Trophoblast cell (in vitro differentiated cells and primary cell): ENCODE measurements around the gene ANXA9.

Experiments
- DNase-seq, 2 donors: peaks; one replicate each; pipeline ENCODE4 v3.0.0-alpha.2; 2016
- H2AFZ ChIP-seq: 2 replicates; pipeline ENCODE4 v1.6.1; 2013; ENCODE audit warnings: low read length, moderate library complexity, mild to moderate bottlenecking; ENCODE audit not compliant: insufficient read depth, poor library complexity
- H2AK5ac ChIP-seq: 2 replicates; pipeline ENCODE4 v1.6.1; 2013; ENCODE audit warnings: mild to moderate bottlenecking, low read length
- H2BK120ac ChIP-seq: 2 replicates; pipeline ENCODE4 v1.6.1; 2013; ENCODE audit warnings: low read length, mild to moderate bottlenecking, moderate library complexity; ENCODE audit not compliant: insufficient read depth, poor library complexity
- H2BK12ac ChIP-seq: 2 replicates; pipeline ENCODE4 v1.6.1; 2013; ENCODE audit warnings: mild to moderate bottlenecking, low read length, moderate library complexity
- H2BK5ac ChIP-seq: 2 replicates; pipeline ENCODE4 v1.6.1; 2013; ENCODE audit warnings: low read length, low read depth, moderate library complexity, mild to moderate bottlenecking; ENCODE audit not compliant: poor library complexity
- H3K14ac ChIP-seq: 2 replicates; pipeline ENCODE4 v1.6.1; 2013; ENCODE audit warnings: mild to moderate bottlenecking, low read length
- H3K18ac ChIP-seq: 2 replicates; pipeline ENCODE4 v1.6.1; 2013; ENCODE audit warnings: mild to moderate bottlenecking, low read length
- H3K23ac ChIP-seq: 2 replicates; pipeline ENCODE4 v1.6.1; 2013; ENCODE audit warnings: low read length
- H3K27ac ChIP-seq: 2 replicates; pipeline ENCODE4 v1.5.1; 2013; ENCODE audit warnings: low read depth, mild to moderate bottlenecking, inconsistent platforms, low read length, moderate library complexity
- H3K27me3 ChIP-seq: 2 replicates; pipeline ENCODE4 v1.6.1; 2013; ENCODE audit warnings: inconsistent platforms, mild to moderate bottlenecking, low read length, moderate library complexity; ENCODE audit not compliant: insufficient read depth
- H3K36me3 ChIP-seq, 2 experiments: 1 replicate in 1 of 2; 2 replicates in 1 of 2; pipeline ENCODE4 v1.6.1; 2013; ENCODE audit warnings: low read length in 2 of 2, mild to moderate bottlenecking in 2 of 2, moderate library complexity in 1 of 2; ENCODE audit not compliant: insufficient read depth in 2 of 2, control insufficient read depth in 1 of 2
- H3K4ac ChIP-seq: 2 replicates; pipeline ENCODE4 v1.6.1; 2013; ENCODE audit warnings: low read depth, mild to moderate bottlenecking, low read length, moderate library complexity
- H3K4me1 ChIP-seq, 2 experiments: 1 replicate in 1 of 2; 2 replicates in 1 of 2; pipeline ENCODE4 v1.6.1; 2013; ENCODE audit warnings: low read length in 2 of 2, mild to moderate bottlenecking in 2 of 2, moderate library complexity in 1 of 2; ENCODE audit not compliant: insufficient read depth in 2 of 2, control insufficient read depth in 1 of 2
- H3K4me2 ChIP-seq: 2 replicates; pipeline ENCODE4 v1.6.1; 2013; ENCODE audit warnings: inconsistent platforms, mild to moderate bottlenecking, low read length, moderate library complexity
- H3K4me3 ChIP-seq: 2 replicates; pipeline ENCODE4 v1.5.1; 2013; ENCODE audit warnings: mild to moderate bottlenecking, low read depth, low read length, inconsistent platforms
- H3K79me1 ChIP-seq: one replicate; pipeline ENCODE4 v1.6.1; 2013; ENCODE audit warnings: low read length
- H3K79me2 ChIP-seq: 2 replicates; pipeline ENCODE4 v1.6.1; 2013; ENCODE audit warnings: low read length, mild to moderate bottlenecking; ENCODE audit not compliant: control insufficient read depth, insufficient read depth, poor library complexity
- H3K9ac ChIP-seq: 2 replicates; pipeline ENCODE4 v1.6.1; 2013; ENCODE audit warnings: mild to moderate bottlenecking, low read length
- H3K9me3 ChIP-seq: 2 replicates; pipeline ENCODE4 v1.6.1; 2013; ENCODE audit warnings: low read depth, mild to moderate bottlenecking, control low read depth, inconsistent platforms, low read length; ENCODE audit not compliant: insufficient read depth
- H4K12ac ChIP-seq: 2 replicates; pipeline ENCODE4 v1.6.1; 2013; ENCODE audit warnings: low read depth, mild to moderate bottlenecking, low read length, moderate library complexity
- H4K8ac ChIP-seq: 2 replicates; pipeline ENCODE4 v1.6.1; 2013; ENCODE audit warnings: low read depth, mild to moderate bottlenecking, low read length, moderate library complexity
- H4K91ac ChIP-seq: one replicate; pipeline ENCODE4 v1.6.1; 2013; ENCODE audit warnings: low read depth, mild to moderate bottlenecking, low read length, moderate library complexity
- WGBS: extraction: QIAGEN DNeasy Blood & Tissue Kit; methylation state at CpG from one replicate; pipeline ENCODE4 v1.1.7; 2013; ENCODE audit warnings: missing lambda C conversion rate; ENCODE audit not compliant: insufficient read length, insufficient coverage; ENCODE audit errors: extremely low coverage; 5-methylcytosine and 5-hydroxymethylcytosine counted together

The ANXA9 gene

GRCh38 chr1:150957666-150958065, 24.4 kb upstream of the ANXA9 start:
- Histone ChIP-seq H3K79me1 (no peaks in the 10 kb centered on the region), H4K91ac (no peak overlapping the region), H3K27me3 (no peaks in the 10 kb centered on the region), H4K12ac (no peak overlapping the region), H2AK5ac (no peak overlapping the region), H3K9me3 (no peaks in the 10 kb centered on the region), H3K36me3 (peaks cover 28 to 32% of the 10 kb centered on the region in 2 experiments), H3K14ac (no peak overlapping the region), H3K79me2 (no peaks in the 10 kb centered on the region), H2AFZ (no peak overlapping the region), H3K4me1 (peaks cover 6 to 8% of the 10 kb centered on the region in 2 experiments), H2BK120ac (no peak overlapping the region), H2BK5ac (no peak overlapping the region), H2BK12ac (no peak overlapping the region), H4K8ac (no peak overlapping the region), H3K4me3 (no peak overlapping the region), H3K18ac (no peak overlapping the region), H3K4me2 (no peak overlapping the region), H3K27ac (no peak overlapping the region), H3K23ac (no peak overlapping the region), H3K9ac (no peak overlapping the region), H3K4ac (no peak overlapping the region)
- DNase-seq: no peak
- WGBS: no CpG with 5 or more reads among the region's 11 CpGs

DNA sequence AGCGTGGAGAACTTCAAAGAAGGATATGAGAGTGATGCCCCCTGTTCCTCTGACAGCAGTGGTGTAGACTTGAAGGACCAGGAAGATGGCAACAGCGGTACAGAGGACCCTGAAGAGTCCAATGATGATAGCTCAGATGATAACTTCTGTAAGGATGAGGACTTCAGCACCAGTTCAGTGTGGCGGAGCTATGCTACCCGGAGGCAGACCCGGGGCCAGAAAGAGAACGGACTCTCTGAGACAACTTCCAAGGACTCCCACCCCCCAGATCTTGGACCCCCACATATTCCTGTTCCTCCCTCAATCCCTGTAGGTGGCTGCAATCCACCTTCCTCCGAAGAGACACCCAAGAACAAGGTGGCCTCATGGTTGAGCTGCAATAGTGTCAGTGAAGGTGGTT, 21.4 kb upstream of the ANXA9 start:
- Histone ChIP-seq H3K36me3 (peaks cover 33 to 41% of the 10 kb centered on the region in 2 experiments), H4K91ac (no peak overlapping the region), H3K23ac (no peak overlapping the region), H3K4ac (no peak overlapping the region), H2BK12ac (no peak overlapping the region), H3K9ac (no peak overlapping the region), H3K4me2 (no peak overlapping the region), H3K4me1 (peaks cover 12 to 19% of the 10 kb centered on the region in 2 experiments), H2BK5ac (no peak overlapping the region), H2AFZ (no peak overlapping the region), H3K27ac (no peak overlapping the region), H3K27me3 (no peaks in the 10 kb centered on the region), H3K9me3 (no peaks in the 10 kb centered on the region), H2AK5ac (no peak overlapping the region), H3K79me1 (no peaks in the 10 kb centered on the region), H4K8ac (no peak overlapping the region), H4K12ac (no peak overlapping the region), H3K79me2 (no peaks in the 10 kb centered on the region), H3K18ac (no peak overlapping the region), H2BK120ac (no peak overlapping the region), H3K4me3 (no peak overlapping the region), H3K14ac (no peak overlapping the region)
- no peak for DNase-seq
- WGBS: no CpG with 5 or more reads among the region's 7 CpGs

DNA sequence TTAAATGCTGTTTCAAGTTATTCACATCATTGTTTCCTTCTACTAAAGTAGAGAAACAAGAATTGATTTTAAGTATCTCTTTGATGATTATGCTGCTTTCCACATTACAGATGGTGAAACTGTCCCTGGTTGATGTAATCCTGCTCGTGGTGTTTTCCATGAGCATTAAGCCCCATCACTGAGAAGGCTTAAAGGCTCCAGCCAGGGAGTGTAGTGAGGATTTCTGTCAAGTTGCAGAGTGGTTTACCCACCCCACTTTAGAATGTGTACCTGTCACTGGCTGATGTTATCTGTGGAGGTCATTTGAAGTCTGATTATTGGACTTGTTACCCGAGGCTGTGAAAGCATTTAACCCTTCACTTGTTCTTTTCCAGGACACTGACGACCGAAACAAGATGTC, 20.3 kb upstream of the ANXA9 start:
- DNase-seq: no peak

GRCh38 chr1:150963321-150964163, 18.6 kb upstream of the ANXA9 start:
- Histone ChIP-seq H3K27me3 (no peaks in the 10 kb centered on the region), H3K9ac (no peak overlapping the region), H3K36me3 (peaks cover 48 to 66% of the 10 kb centered on the region in 2 experiments), H3K4me3 (no peak overlapping the region), H2AFZ (no peak overlapping the region), H3K4ac (no peak overlapping the region), H3K4me2 (no peak overlapping the region), H3K23ac (no peak overlapping the region), H4K91ac (no peak overlapping the region), H2AK5ac (no peak overlapping the region), H4K12ac (no peak overlapping the region), H3K9me3 (no peaks in the 10 kb centered on the region), H4K8ac (no peak overlapping the region), H2BK12ac (no peak overlapping the region), H2BK5ac (no peak overlapping the region), H3K27ac (peak overlapping the region; percentile 3), H2BK120ac (no peak overlapping the region), H3K79me2 (no peaks in the 10 kb centered on the region), H3K18ac (no peak overlapping the region), H3K79me1 (no peaks in the 10 kb centered on the region), H3K4me1 (peaks cover 12 to 19% of the 10 kb centered on the region in 2 experiments), H3K14ac (no peak overlapping the region)
- WGBS: no CpG with 5 or more reads among the region's 10 CpGs
- no peak for DNase-seq

More for the DNA sequence above, 20.3 kb upstream of the ANXA9 start:
- H3K9me3 ChIP-seq: no peaks in the 10 kb centered on the region
- no peak overlapping the region for H2BK5ac ChIP-seq
- H2BK12ac ChIP-seq: no peak overlapping the region
- WGBS: no CpG with 5 or more reads among the region's 4 CpGs
- no peak overlapping the region for H4K12ac ChIP-seq
- H2AFZ ChIP-seq: no peak overlapping the region
- H4K8ac ChIP-seq: no peak overlapping the region
- H3K18ac ChIP-seq: no peak overlapping the region
- H3K9ac ChIP-seq: no peak overlapping the region
- peaks cover 12 to 19% of the 10 kb centered on the region in 2 experiments for H3K4me1 ChIP-seq
- H3K23ac ChIP-seq: no peak overlapping the region
- no peaks in the 10 kb centered on the region for H3K79me2 ChIP-seq
- no peak overlapping the region for H3K4me2 ChIP-seq
- no peaks in the 10 kb centered on the region for H3K79me1 ChIP-seq
- no peak overlapping the region for H3K4ac ChIP-seq
- no peak overlapping the region for H3K4me3 ChIP-seq
- no peak overlapping the region for H2AK5ac ChIP-seq
- peaks cover 39 to 52% of the 10 kb centered on the region in 2 experiments for H3K36me3 ChIP-seq
- no peak overlapping the region for H2BK120ac ChIP-seq
- H3K14ac ChIP-seq: no peak overlapping the region
- no peaks in the 10 kb centered on the region for H3K27me3 ChIP-seq
- H3K27ac ChIP-seq: no peak overlapping the region
- no peak overlapping the region for H4K91ac ChIP-seq
